GM12878 (cell line): Measurements from ENCODE around the gene CD93. TPM values are rescaled to one million over a fixed set of nuclear protein-coding genes. Genes with fewer than 3 reads are reported as not detected.

ENCODE experiments used
- ATAC-seq: fragments of 200-7000 bp; cut with Tn5 transposase; 3 replicates; pipeline ENCODE4 v1.9.1; 2020; ENCODE audit warnings: mild to moderate bottlenecking, moderate library complexity
- BruUV-seq: library from RNA; stranded (reverse); fragments of 400-500 nt; replicated peaks from 2 replicates; lab custom pipeline; 2021; lab: Mats Ljungman, UMichigan
- CTCF ChIA-PET: fragments of 300-600 bp; sonication (Branson Sonifier 250); formaldehyde crosslinking; extraction: SDS; loops from one replicate; lab custom pipeline; 2021; ENCODE audit warnings: inconsistent platforms; lab: Yijun Ruan, JAX
- POLR2A ChIA-PET: fragments of 350-600 bp; formaldehyde crosslinking; extraction: SDS; loops from one replicate; lab custom pipeline; 2021; ENCODE audit warnings: inconsistent platforms; lab: Charles Lee
- RAD21 ChIA-PET: fragments of 300-600 bp; sonication (Branson Sonifier 250); formaldehyde crosslinking; loops from one replicate; lab custom pipeline; 2023; ENCODE audit warnings: antibody characterized with exemption; ENCODE audit not compliant: unreplicated experiment; lab: Charles Lee
- SMC1A ChIA-PET: fragments of 300-600 bp; sonication (Branson Sonifier 250); formaldehyde crosslinking; loops from one replicate; lab custom pipeline; 2023; ENCODE audit not compliant: unreplicated experiment, uncharacterized antibody; lab: Charles Lee
- DNase-seq: peaks from one replicate; pipeline ENCODE4 v3.0.0-alpha.2; 2011; ENCODE audit warnings: low read depth, low spot score
- FAIRE-seq: peaks from 3 replicates; lab custom pipeline; 2011; peaks lifted over from hg19 to GRCh38; lab: Jason Lieb, UNC
- H2AFZ ChIP-seq: 2 replicates; pipeline ENCODE4 v1.6.0; 2011; ENCODE audit warnings: low read depth, low read length, control low read depth; ENCODE audit not compliant: control insufficient read depth
- H3K27ac ChIP-seq: 2 replicates; pipeline ENCODE4 v1.5.1; 2011; ENCODE audit warnings: control low read depth; ENCODE audit not compliant: control insufficient read depth, insufficient read depth
- H3K27me3 ChIP-seq, 2 experiments: replicated peaks in 1 of 2; 2 replicates each; pipeline versions ENCODE4 v1.6.0 to v1.6.1; 2011; ENCODE audit warnings: low read length in 1 of 2; ENCODE audit not compliant: control insufficient read depth in 2 of 2, insufficient read depth in 2 of 2
- H3K36me3 ChIP-seq, 2 experiments: 2 replicates each; pipeline ENCODE4 v1.5.1; 2011; ENCODE audit warnings: low read length in 1 of 2; ENCODE audit not compliant: control insufficient read depth in 2 of 2, insufficient read depth in 2 of 2
- H3K4me1 ChIP-seq: 2 replicates; pipeline ENCODE4 v1.6.1; 2011; ENCODE audit warnings: mild to moderate bottlenecking, low read length, moderate library complexity, mixed read lengths; ENCODE audit not compliant: control insufficient read depth, insufficient read depth
- H3K4me2 ChIP-seq: 2 replicates; pipeline ENCODE4 v1.6.0; 2011; ENCODE audit warnings: control low read depth; ENCODE audit not compliant: control insufficient read depth, insufficient read depth
- H3K4me3 ChIP-seq: fragments of 200-600 bp; sonication (generic); 2 replicates; pipeline ENCODE4 v1.5.1; 2016
- H3K79me2 ChIP-seq: 2 replicates; pipeline ENCODE4 v1.6.0; 2011; ENCODE audit warnings: low read length; ENCODE audit not compliant: control insufficient read depth, insufficient read depth
- H3K9ac ChIP-seq: 2 replicates; pipeline ENCODE4 v1.8.0; 2011; ENCODE audit warnings: low read length, control low read depth, mixed read lengths; ENCODE audit not compliant: control insufficient read depth, insufficient read depth
- H3K9me3 ChIP-seq: replicated peaks from 3 replicates; pipeline ENCODE4 v1.5.1; 2011; ENCODE audit warnings: mild to moderate bottlenecking, low read length; ENCODE audit not compliant: control insufficient read depth, insufficient read depth
- H4K20me1 ChIP-seq: 2 replicates; pipeline ENCODE4 v1.6.0; 2011; ENCODE audit not compliant: control insufficient read depth, insufficient read depth
- FOXM1 ChIP-seq: IDR thresholded peaks from 2 replicates; pipeline ENCODE4 v1.6.1; 2012; ENCODE audit warnings: low read depth, mild to moderate bottlenecking, inconsistent platforms, low read length, moderate library complexity
- KAT2A ChIP-seq: conservative IDR thresholded peaks from 2 replicates; pipeline ENCODE4 v1.6.1; 2011; ENCODE audit warnings: low read depth, low read length; ENCODE audit not compliant: control insufficient read depth
- NKRF ChIP-seq: fragments of 450-650 bp; conservative IDR thresholded peaks from 2 replicates; pipeline ENCODE4 v1.6.1; 2017; ENCODE audit warnings: mild to moderate bottlenecking, moderate library complexity
- TCF3 ChIP-seq: IDR thresholded peaks from 2 replicates; pipeline ENCODE4 v1.6.1; 2012; ENCODE audit warnings: low read depth, mild to moderate bottlenecking, low read length, borderline replicate concordance; ENCODE audit not compliant: insufficient read depth
- WGBS: methylation state at CpG from one replicate; pipeline ENCODE4 v1.1.6; 2016; ENCODE audit warnings: low lambda C conversion rate; ENCODE audit not compliant: insufficient replicate concordance, insufficient coverage; ENCODE audit errors: missing lambda C conversion rate; 5-methylcytosine and 5-hydroxymethylcytosine counted together
- in situ Hi-C: fragments of 300-500 bp; cut with MboI; formaldehyde crosslinking; loops from 9 replicates; pipeline ENCODE4 v1.14.3; 2018; ENCODE audit warnings: mixed read lengths
- intact Hi-C: fragments of 100-400 bp; cut with micrococcal nuclease; formaldehyde crosslinking; loops from one replicate; pipeline ENCODE4 v1.14.2; 2022; ENCODE audit not compliant: unreplicated experiment
- polyA plus RNA-seq, 11 experiments: library from polyadenylated mRNA; depleted of rRNA in 4 of 11; unstranded in 6 of 11; stranded (reverse) in 5 of 11; fragments of >200 nt; fragmentation: Nextera tagmentation in 4 of 11; fragmentation: Illumina TruSeq in 1 of 11; extraction: Ambion mirVana in 4 of 11; extraction: Trizol in 1 of 11; gene quantifications; 1 replicate in 1 of 11; 2 replicates in 10 of 11; pipeline versions ENCODE4 v1.2.1 to v1.2.3, GENCODE V29; 2011 to 2016; ENCODE audit warnings: inconsistent platforms in 2 of 11, missing spikeins in 2 of 11, low read depth in 1 of 11
- total RNA-seq, 4 experiments: library from RNA; depleted of rRNA in 3 of 4; stranded (reverse); fragments of >200 nt in 3 of 4; fragmentation: Illumina TruSeq in 1 of 4; extraction: Trizol in 1 of 4; gene quantifications; 2 replicates each; pipeline versions ENCODE4 v1.2.1 to v1.2.3, GENCODE V29; 2013 to 2021

CD93 gene
- total and polyA plus RNA-seq, 10 of the 15 experiments (the other 5 are each of a cell fraction or from before 2014, with no cell fraction given): 0.20 to 2.7 (median 0.92) TPM

- Histone ChIP-seq H3K4me2 (no peak overlapping the region), H4K20me1 (no peaks in the 10 kb centered on the region), H3K9me3 (no peaks in the 10 kb centered on the region), H2AFZ (no peak overlapping the region), H3K27me3 (peaks cover 0 to 3% of the 10 kb centered on the region in 2 experiments; a peak in 1 of 4 replicates), H3K4me1 (no peaks in the 10 kb centered on the region), H3K79me2 (no peaks in the 10 kb centered on the region), H3K36me3 (no peaks in the 10 kb centered on the region), H3K4me3 (no peak overlapping the region), H3K27ac (no peak overlapping the region), H3K9ac (no peak overlapping the region)
- ATAC-seq (no peak), FAIRE-seq (no peak), DNase-seq (no peak)
- SMC1A ChIA-PET: no interaction called here
- RAD21 ChIA-PET: no interaction called here
- WGBS: 0% methylated on average over 3 of the region's 3 CpGs
- TF ChIP-seq TCF3 (no peak), NKRF (no peak), KAT2A (no peak), FOXM1 (no peak)
- CTCF ChIA-PET: no interaction called here
- BruUV-seq: no TSS peak
- in situ Hi-C loops: no loop called here
- intact Hi-C loops: no loop called here
- POLR2A ChIA-PET: no interaction called here
These were observed 46.1 kb downstream of the CD93 start for GRCh38 chr20:23039885-23040508.
